Nephron (organoid): ENCODE data around the gene DHRSX.
A peak's percentile ranks its signal among the peaks of the same experiment; 100 is the strongest.

Source experiments
- H3K27ac Mint-ChIP-seq, 3 experiments: 2 replicates each; pipeline ENCODE4 v1.8.0; 2020; ENCODE audit warnings: mixed read lengths in 3 of 3, mild to moderate bottlenecking in 2 of 3, moderate library complexity in 1 of 3
- H3K27me3 Mint-ChIP-seq: 2 replicates; pipeline ENCODE4 v1.8.0; 2021; ENCODE audit warnings: low read depth, mild to moderate bottlenecking, moderate library complexity, mixed read lengths
- H3K36me3 Mint-ChIP-seq: 2 replicates; pipeline ENCODE4 v1.8.0; 2020; ENCODE audit warnings: low read depth, mixed read lengths
- H3K4me1 Mint-ChIP-seq: 2 replicates; pipeline ENCODE4 v1.8.0; 2020; ENCODE audit warnings: mixed read lengths
- H3K4me3 Mint-ChIP-seq, 3 experiments: 2 replicates each; pipeline ENCODE4 v1.8.0; 2020; ENCODE audit warnings: mild to moderate bottlenecking in 3 of 3, mixed read lengths in 3 of 3, moderate library complexity in 2 of 3
- H3K9me3 Mint-ChIP-seq: 2 replicates; pipeline ENCODE4 v1.8.0; 2020; ENCODE audit warnings: mixed read lengths
- CTCF ChIP-seq, 3 experiments: fragments of 200-600 bp; sonication (generic); IDR thresholded peaks; one replicate each; pipeline ENCODE4 v1.5.0; 2021; ENCODE audit warnings: antibody characterized with exemption in 3 of 3; ENCODE audit not compliant: unreplicated experiment in 3 of 3

DHRSX gene

GRCh38 chrX:2502668-2503519, 2.1 kb upstream of the DHRSX start:
- TF ChIP-seq CTCF (IDR thresholded peaks at IDR 0.05; ENCODE audit: unreplicated experiment in 3 of 3) = no peak
- peak overlapping the region; percentile 86 to 95 (median 87) for H3K27ac Mint-ChIP-seq
- H3K9me3 Mint-ChIP-seq = no peaks in the 10 kb centered on the region
- peak overlapping the region; percentile 84 to 85 (median 84) for H3K4me3 Mint-ChIP-seq
- peaks cover 3% of the 10 kb centered on the region for H3K36me3 Mint-ChIP-seq
- peaks cover 16% of the 10 kb centered on the region for H3K4me1 Mint-ChIP-seq
- peaks cover 5% of the 10 kb centered on the region for H3K27me3 Mint-ChIP-seq

- peaks cover 8% of the 10 kb centered on the region for H3K36me3 Mint-ChIP-seq
- H3K9me3 Mint-ChIP-seq = no peaks in the 10 kb centered on the region
- peak overlapping the region; percentile 84 to 85 (median 84) for H3K4me3 Mint-ChIP-seq
- H3K27me3 Mint-ChIP-seq = peaks cover 5% of the 10 kb centered on the region
- TF ChIP-seq CTCF (IDR thresholded peaks at IDR 0.05; ENCODE audit: unreplicated experiment in 3 of 3) = no peak
- peaks cover 21% of the 10 kb centered on the region for H3K4me1 Mint-ChIP-seq
- H3K27ac Mint-ChIP-seq = peak overlapping the region; percentile 86 to 95 (median 87)
Observed at GRCh38 chrX:2502120-2502667, 1.4 kb upstream of the DHRSX start.

- Mint-ChIP-seq H3K27ac (peak overlapping the region; percentile 86 to 95 (median 87)), H3K4me3 (peak overlapping the region; percentile 84 to 85 (median 84)), H3K9me3 (no peaks in the 10 kb centered on the region), H3K4me1 (peaks cover 21% of the 10 kb centered on the region), H3K27me3 (peaks cover 5% of the 10 kb centered on the region), H3K36me3 (peaks cover 8% of the 10 kb centered on the region)
- TF ChIP-seq CTCF (IDR thresholded peaks at IDR 0.05; ENCODE audit: unreplicated experiment in 3 of 3) = no peak
Observed at GRCh38 chrX:2501559-2502102, 855 bp upstream of the DHRSX start.

- peaks cover 12% of the 10 kb centered on the region for H3K36me3 Mint-ChIP-seq
- peak overlapping the region; percentile 94 to 98 (median 98) for H3K27ac Mint-ChIP-seq
- TF ChIP-seq CTCF (IDR thresholded peaks at IDR 0.05; ENCODE audit: unreplicated experiment in 3 of 3) = peak in 1 of 3 experiments; percentile 7
- H3K4me3 Mint-ChIP-seq = peak overlapping the region; percentile 84 to 89 (median 85)
- no peaks in the 10 kb centered on the region for H3K9me3 Mint-ChIP-seq
- peaks cover 5% of the 10 kb centered on the region for H3K27me3 Mint-ChIP-seq
- H3K4me1 Mint-ChIP-seq = peaks cover 21% of the 10 kb centered on the region
Observed at GRCh38 chrX:2500091-2500802, 529 bp downstream of the DHRSX start.

GRCh38 chrX:2499507-2499906, 1.3 kb downstream of the DHRSX start:
- Mint-ChIP-seq H3K4me1 (peaks cover 21% of the 10 kb centered on the region), H3K36me3 (peaks cover 12% of the 10 kb centered on the region), H3K9me3 (no peaks in the 10 kb centered on the region), H3K27ac (peak overlapping the region; percentile 94 to 98 (median 98)), H3K27me3 (peaks cover 5% of the 10 kb centered on the region), H3K4me3 (peak overlapping the region; percentile 84 to 89 (median 85))
- TF ChIP-seq CTCF (IDR thresholded peaks at IDR 0.05; ENCODE audit: unreplicated experiment in 3 of 3) = no peak
